NT2/D1 (cell line): ENCODE results near the gene MAD1L1.

Experiments used
- SUZ12 ChIP-seq: IDR thresholded peaks from 2 replicates; pipeline ENCODE4 v1.6.1; 2011; ENCODE audit not compliant: insufficient read length, insufficient read depth; ENCODE audit errors: extremely low read depth
- YY1 ChIP-seq: IDR thresholded peaks from 2 replicates; pipeline ENCODE4 v1.6.1; 2011; ENCODE audit not compliant: insufficient read length, insufficient read depth
- ZNF274 ChIP-seq: IDR thresholded peaks from 2 replicates; pipeline ENCODE4 v1.6.1; 2011; ENCODE audit warnings: mild to moderate bottlenecking, low read depth, low read length

- TF ChIP-seq ZNF274 (no peak), YY1 (no peak), SUZ12 (no peak)
Measured at GRCh38 chr7:1829111-1829510, 403.6 kb downstream of the MAD1L1 start.
